ENCODE results near the gene PPP1R12B.
"Not testable (repeated sequence)": the region's sequence is repeated elsewhere in the genome, so short reads cannot be mapped to it uniquely, and the experiment has no call there.

PPP1R12B gene

DNA sequence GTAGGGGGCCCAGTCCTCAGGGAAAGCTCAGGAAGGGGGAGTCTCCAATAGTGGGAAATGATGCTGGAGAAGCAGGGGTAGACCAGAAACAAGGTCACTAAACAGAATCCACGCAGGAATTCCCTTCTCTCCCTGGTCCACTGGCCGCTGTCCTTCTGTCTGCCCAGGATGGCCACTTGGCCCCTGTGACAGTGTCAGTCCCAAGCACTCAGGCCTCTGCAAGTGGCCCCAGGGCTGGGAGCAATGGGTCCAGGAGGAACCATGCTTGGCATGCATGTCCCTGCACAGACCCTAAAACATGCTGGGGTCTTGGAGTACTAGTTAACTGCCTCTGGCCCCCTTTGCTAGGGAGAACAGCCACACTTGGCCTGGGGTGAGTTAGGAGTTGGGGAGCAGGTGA, 271.5 kb downstream of the PPP1R12B start:
- DNase-seq, result not testable (repeated sequence)

DNA sequence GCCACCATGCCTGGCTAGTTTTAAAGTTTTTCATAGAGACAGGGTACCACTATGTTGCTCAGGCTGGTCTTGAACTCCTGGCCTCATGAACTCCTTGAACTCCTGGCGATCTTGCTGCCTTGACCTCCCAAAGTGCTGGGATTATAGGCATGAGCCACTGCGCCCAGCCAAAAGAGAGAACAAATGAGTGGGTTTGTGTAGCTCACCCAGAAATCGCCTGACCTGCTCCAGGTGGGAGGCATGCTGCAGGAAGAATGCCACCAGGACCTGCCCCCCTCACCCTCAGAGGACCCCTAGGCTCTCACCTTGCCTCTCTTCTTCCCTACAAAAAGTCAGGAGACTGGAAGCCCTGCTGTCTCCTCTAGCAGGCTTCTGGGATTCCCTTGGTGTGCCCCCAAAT, 272.9 kb downstream of the PPP1R12B start:
- DNase-seq, result no peak

DNA sequence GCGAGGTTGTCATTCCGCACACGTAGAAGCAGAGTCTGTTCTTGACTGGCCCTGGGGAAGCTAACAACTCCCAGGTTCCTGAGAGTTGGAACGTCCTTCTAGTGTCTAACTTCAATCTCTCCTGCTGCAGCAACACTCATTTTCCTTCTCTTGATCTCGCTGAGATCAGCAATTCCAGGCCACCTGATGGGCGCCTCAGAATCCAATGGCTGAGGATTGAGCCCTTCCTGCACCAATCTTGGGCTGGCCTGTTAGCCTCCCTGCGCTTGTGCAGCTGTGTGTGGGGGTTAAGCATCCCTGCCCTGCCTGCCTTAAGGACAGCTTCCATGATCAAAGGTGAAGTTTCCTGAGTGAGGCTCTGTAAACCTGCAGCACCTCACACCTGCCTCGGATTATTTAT, 273.9 kb downstream of the PPP1R12B start:
- no peak for DNase-seq

DNA sequence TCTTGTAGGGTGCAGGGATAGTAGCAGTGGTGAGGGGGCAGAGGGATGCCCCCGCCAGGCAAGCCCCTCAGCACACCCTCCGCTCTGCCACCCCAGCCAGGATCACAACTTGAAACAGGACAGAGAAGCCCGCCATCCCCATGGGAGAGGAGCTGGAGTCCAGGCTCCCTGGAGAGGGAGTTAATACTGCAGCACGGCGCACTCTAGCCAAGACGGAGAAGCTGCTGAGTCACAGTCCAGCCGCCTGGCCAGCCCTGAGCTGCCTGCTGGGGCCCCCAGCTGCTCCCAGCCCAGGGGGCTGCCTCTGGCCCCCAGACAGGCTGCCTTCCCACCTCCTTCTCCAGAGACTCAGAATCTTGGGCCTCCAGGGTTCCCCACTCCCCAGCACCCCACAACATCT, 274.6 kb downstream of the PPP1R12B start:
- no peak for DNase-seq

DNA sequence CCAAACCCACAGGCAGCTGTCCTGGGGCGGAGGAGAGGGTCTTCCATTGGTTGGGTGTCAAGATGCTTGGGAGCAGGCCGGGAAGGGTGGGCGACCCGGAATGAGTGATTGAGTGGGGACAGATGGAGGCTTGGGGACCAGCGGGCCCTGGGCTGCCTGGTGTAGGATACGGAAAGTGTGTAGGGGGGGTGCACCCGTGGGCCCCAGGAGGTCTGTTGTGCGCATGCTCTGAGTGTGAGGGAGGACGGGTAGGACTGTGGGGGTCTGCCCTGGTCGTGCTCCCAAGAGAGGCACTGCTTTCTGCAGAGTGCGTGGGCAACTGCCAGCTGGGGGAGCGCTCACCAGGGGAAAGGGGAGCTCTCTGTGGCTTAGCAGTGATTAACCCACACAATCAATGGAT, 275.0 kb downstream of the PPP1R12B start:
- DNase-seq, result not testable (repeated sequence)

DNA sequence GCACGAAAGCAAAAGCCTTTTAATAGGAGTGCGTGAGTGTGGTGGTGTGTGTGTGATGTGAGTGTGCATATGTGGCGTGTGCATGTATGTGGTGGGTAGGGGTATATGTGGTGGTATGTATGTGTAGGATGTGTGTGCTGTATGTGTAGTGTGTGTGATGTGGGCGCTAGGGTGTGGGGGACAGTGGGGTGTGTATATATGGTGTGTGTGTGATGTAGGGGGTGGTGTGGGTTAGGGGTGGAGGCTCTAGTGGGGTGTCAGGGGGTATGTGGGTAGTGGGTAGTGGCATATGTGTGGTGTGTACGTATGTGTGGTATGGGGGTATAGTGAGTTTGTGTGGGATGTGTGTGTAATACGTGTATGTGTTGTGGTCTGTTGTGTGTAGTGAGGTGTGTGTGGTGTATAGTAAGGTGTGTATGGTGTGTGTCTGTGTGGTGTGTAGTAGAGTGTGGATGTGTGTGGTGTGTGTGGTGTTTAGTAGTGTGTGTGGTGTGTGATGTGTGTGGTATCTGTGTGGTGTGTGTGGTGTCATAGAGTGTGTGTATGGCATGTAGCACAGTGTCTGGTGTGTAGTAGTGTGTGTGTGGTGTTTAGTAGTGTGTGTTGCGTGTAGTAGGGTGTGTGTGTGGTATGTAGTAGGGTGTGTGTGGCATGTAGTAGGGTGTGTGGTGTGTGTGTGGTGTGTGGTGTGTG, 275.7 kb downstream of the PPP1R12B start:
- DNase-seq, result no peak

DNA sequence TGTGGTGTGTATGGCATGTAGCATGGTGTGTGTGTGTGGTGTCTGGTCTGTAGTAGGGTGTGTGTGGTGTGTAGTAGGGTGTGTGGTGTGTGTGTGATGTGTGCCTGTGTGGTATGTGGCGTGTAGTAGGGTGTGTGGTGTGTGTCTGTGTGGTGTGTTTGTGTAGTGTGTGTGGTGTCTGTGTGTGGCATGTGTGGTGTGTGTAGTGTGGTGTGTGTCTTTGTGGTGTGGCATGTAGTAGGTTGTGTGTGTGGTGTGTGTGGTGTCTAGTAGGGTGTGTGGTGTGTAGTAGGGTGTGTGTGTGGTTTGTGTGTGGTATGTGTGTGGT, 276.2 kb downstream of the PPP1R12B start:
- DNase-seq, result no peak

DNA sequence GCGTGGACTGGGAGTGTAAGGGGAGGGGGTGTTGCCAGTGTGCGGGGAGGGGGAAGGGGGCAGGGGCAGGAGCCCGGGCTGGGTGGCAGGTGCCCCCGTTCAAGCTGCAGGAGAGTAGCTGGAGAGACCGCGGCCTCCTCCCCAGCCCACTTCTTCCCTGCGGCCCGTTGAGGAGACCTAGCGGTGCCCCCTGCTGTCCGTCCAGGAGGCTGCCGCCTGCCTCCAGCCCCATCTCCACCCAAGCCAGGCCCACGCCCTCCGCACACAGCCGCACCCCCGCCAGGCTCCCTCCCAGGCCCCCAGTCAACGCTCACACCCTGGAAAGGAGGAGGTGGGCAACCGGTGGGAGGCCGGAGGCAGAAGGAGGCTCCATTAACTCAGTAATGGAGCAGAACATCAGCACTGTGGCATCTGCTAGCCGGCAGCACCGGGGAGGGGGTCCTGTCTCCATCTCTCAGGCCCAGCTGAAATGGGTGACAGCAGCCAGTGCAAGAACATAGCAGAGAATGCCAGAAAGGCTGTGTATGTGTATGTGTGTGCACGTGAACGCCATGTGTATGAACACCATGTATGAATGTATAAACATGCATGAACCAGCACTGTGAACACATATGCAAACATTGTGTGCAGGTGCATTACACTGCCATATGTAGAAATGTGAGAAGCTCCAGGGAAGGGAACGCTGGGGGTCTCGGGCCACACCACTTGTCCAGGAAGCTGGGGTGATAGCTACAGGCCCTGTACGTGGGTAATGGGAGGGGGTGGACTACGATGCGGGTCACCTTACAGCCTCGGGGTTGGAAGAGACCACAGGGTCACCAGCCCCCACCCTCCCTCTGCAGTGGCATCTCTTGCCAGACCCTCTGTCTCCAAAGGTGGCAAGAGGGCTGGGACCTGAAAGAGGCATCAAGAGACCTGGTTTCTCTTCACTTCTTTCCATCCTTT, 277.2 kb downstream of the PPP1R12B start:
- DNase-seq, result peak; percentile 75

DNA sequence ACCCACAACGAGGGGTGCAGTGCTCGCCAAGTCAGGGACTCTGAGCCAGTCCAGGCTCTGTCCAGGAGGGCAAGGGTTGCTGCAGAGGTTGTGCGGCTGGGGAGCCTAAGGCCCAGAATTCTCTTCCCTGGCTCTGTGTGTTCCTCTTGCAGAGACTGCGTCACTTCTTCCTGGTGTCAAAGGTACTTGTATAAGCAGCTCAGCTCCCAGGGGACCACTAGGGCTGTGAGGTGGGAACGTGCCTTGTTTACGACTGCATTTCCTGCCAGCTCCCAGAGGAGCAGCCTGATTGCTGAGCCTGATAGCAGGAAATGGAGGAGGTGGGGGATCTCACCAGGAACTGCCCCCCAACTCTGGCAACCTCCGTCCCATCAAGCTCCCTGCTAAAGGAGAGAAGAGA, 278.5 kb downstream of the PPP1R12B start:
- DNase-seq, result peak; percentile 98

DNA sequence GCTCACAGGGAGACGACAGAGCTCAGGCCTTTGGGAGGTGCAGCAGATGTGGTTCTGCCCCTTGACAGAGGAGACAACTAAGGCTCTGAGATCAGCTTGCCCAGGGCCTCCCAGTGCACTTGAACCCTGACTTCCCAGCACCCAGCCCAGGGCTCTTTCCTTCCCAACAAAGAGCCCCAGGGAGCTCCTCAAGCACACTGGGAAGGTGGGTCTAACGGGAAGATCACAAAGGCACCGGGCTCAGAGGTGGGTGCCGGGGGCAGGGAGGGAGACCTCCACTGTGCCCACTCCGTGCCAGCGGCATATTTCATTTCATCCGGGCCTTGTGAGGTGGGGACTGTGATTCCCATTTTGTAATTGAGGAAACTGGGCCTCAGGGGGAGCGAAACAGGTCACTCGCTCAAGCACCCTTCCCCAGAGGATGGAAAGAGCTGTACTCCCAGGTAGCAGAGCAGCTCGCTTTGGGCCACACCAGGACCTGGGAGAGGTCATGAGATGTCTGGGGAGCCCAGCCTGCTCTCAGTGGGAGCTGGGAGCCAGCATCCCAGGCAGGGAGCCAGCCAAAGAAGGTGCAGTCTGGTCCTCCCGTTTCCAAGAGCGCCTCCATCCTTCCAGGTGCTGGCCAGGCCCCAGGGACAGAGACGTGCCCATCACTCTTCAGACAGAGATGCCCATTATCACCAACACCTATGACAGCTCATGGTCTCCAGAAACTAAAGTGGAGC, 279.5 kb downstream of the PPP1R12B start:
- DNase-seq, result no peak

DNA sequence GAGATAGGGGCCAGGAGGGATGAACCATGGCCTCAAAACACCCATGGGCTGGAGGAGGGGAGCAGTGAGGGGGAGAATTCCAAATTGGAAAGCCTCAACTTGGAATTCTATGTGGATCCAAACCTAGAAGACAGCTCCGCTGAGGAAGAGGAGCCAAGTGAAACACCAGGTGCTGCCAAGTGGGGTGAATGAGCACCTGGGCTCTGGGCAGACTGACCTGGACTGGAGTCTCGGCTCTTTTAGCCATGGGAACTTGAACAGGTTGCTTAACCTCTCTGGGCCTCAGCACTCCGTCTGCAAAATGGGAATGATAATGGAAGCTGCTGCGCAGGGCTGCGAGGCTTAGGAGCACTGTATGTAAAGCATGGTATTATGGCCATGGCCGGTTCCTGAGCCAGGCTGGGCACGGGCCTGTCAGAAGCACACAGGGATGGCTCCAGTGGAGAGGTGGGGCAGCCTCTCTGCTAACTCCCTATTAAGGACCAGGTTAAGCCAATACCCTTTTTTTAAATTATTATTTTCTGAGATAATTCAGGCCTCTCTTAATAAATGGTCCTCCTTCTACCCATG, 280.2 kb downstream of the PPP1R12B start:
- DNase-seq, result no peak

DNA sequence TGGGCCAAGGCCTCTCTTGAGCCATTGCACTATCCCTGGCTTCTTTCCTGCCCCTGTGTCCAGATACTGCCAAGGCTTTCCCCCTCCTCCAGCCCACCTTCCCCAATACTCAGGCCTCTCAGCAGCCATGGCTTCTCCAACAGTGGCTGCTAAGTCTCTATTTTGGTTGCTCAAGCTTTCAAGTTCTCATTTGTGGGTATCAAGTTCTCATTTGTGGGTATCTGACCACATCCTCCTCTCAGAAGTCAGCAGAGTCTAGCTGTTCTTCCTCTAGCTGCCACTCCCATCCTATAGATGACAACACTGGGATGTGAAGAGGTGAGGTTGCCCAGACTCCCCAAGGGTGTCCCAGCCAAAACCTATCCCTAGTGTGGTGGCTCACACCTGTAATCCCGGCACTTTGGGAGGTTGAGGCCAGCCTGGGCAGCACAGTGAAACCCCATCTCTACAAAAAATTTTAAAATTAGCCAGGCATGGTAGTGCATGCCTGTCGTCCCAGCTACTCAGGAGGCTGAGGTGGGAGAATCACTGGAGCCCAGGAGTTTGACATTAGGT, 280.8 kb downstream of the PPP1R12B start:
- not testable (repeated sequence) for DNase-seq

DNA sequence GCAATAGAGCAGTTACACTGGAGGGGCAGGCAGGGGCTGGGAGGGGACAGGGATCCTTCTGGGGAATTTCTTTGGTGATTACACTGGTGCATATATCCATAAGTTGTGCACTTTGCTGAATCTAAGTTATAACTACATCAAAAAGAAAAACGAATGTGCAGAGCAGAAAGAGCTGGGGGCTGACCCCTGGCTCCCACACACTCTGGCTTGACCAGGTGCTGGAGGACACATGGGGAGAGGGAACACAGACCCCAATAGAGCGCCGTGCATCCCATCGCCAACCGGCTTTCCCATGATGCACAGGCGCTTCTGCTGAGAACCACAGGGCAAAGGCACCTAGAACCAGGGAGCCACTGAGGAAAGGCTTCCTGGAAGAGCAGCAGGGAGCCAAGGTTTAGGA, 281.6 kb downstream of the PPP1R12B start:
- DNase-seq, result not testable (repeated sequence)

DNA sequence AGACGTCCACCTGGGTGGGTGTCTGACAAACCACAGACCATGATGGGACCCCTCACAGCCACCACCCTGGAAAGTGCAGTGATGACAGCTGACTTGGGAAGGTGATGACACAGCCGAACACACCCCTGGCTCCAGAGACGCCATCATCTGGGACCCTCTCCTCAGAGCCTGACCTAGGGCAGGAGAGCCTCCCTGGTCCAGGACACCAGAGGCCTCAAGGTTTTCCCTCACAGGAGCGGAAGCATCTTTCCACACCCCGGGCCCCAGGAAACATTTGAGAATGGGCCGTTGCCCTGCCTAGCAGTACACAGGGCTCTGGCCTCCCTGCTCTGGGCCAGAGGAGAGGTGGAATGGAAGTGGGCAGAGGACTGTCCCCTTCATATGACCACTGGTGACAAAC, 282.0 kb downstream of the PPP1R12B start:
- no peak for DNase-seq

DNA sequence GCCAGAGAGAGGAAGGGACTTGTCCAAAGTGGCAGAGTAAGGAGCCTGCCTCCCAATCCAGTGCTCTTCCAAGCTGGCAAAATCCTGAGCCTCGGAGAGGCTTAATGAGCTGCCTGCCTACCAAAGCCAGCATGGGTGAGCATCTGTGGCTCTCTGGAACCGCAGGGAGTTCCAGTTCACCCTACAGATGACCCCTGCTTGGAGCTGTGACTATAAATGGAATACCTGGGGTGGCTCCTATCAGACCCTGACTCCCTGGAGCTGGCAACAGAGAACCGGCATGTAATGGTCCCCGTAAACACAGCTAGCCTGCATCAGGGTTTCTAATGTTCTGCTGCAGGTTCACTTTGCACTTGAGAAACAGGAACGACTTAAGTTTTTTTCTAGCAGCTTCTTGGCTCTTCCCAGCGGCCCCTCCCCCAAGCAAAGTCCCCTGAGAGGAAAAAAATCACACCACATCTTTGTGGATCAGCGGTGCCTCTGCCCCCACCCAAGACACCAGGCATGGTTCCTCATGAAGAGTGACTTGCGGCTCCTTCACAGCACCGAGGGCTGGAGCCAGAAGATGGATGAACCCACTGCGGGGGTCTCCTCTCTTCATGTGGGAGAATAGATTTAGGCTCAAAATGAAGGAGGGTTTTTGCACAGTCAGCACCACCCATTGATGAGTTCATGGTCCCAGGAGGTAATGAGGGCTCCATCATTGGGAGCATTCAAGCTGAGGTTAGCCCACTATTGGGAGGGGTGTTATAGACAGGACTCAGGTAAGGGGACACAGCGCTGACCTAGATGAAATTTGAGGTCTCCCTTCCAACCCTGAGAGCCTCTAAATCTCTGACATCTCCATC, 282.8 kb downstream of the PPP1R12B start:
- no peak for DNase-seq

DNA sequence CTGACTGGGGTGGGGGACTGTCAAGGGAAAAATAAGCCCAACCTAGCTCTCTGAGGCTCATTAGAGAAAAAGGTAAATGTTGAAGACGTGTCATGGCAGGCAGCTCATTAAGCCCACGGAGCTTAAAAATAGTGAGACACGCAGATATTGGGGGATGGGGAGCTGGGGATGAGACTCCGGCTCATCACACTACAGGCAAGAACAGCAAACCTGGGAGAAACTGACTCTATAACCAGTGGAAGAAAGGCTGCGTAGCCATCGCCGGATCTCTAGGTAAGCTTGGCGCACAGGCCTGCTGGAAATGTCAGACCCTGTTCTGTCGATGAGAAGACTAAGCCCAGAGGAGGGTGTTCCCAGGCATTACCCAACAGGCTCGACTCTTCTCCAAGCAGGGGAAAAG, 283.7 kb downstream of the PPP1R12B start:
- no peak for DNase-seq

DNA sequence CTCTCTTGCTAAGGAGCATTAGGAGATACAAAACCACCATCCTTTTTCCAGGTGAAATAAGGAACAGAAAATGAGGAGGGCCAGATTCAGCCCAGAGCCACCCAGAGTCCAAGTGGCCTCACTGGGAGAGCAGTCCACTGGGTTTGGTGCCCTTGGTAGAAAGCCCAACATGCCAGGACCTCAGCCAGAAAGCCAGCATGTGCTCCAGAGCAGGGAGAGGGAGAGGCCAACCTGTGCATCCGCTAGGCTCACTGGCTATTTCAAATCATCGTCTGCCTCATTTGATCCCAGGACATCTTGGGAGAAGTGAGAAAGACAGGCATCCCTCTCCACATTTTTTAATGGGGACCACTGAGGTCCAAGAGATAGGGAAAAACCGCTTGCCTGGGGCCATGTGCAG, 287.7 kb downstream of the PPP1R12B start:
- not testable (repeated sequence) for DNase-seq

DNA sequence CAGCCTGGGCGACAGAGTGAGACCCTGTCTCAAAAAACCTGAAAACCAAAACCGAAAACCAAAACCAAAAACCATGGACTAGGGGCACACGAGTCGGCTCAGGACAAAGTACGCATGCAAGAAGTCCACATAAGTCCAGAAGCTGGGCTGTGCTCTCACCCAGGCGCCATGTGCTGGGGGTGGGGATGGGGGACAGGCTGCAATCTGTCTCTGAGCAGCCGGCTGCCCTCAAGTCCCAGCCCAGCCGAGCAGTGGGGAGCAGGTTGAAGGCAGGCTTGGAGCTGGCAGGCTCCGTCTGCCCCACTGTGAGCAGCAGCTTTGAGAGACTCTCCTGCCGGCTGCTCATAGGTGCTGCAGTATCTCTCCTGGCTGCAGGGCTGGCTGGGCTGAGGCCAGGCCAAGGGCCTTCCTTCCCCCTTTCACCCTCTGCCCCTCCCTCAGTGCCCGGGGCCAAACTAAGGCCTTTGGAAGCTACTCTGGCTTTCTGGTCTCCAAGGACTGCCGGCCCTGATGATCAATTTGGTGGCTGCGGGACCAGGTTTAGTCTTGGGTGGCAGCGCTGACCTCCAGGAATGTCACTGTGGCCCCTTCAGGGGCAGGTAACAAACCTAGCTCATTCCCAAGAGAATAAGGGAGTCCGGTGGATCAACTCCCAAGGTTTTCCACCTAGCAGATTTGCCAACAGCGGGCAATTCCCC, 289.0 kb downstream of the PPP1R12B start:
- not testable (repeated sequence) for DNase-seq

DNA sequence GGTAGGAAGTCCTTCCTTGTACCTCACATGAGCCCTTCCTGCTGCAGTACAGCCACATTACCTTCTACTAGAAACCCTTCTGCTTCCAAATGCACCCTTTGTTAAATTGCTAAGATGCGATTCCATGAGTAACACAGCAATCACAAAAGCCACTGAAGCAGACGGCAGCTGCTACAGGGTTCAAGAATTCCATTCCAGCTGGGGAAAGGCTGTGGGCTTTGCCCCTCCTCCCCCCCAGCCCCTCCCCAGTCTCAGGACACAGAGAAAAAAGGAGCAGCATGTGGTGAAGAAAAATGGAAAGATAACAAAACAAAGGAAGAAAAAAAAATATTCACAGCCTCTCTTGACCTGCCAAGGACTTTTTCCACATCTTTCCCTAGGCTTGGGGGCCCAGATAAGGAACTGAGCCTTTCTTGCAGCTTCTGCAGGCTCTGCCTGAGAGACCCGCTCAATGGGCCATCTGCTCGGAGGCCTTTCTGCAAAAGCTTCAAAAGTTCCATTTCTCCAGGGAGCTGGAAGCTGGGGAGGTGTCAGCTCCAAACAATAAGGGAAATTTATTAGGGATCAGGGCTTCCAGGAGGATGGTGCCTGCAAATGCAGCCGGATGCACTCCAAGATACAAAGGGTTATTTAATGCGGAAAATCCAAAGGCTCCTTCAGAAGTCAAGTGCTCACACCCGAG, 289.7 kb downstream of the PPP1R12B start:
- no peak for DNase-seq

DNA sequence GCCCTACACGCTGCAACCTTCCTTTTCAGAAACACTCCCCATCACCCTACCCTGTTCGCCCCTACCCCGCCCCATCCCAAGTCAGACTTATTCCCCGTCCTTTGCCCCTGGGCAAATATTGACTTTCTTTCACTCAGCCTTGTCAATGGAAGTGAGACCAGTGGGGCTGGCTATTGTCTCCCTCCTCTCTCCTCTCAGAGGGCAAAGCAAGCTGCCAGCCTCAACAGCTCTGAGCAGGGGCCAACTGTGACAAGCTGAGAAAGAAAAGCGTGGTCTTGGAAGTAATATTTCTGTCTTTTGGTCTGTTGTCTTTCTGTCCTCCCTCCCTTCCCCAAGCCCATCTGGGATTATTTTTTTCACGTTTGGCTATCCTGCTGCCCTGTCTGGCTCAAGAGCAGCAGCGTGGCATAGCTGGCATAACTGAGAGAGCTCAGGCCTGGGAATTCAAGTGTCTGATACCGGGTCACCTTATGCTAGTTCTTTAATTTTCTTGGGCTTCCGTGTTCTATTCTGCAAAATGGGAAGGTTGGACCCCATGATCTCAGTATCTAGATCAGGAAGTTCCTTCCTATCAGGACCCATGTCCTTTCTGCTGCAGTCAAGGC, 290.3 kb downstream of the PPP1R12B start:
- DNase-seq, result not testable (repeated sequence)

Measured in NCI-H1436 (cell line).